OCI-LY3 (cell line): ENCODE measurements around the gene BICC1.

Experiments used
- H2AFZ ChIP-seq: fragments of 200-600, 300-600 bp; shearing (Covaris generic); 2 replicates; pipeline ENCODE4 v1.6.0; 2014; ENCODE audit warnings: antibody characterized with exemption, low read depth, low read length
- H3K27ac ChIP-seq: fragments of 200-600, 300-600 bp; sonication (generic); 2 replicates; pipeline ENCODE4 v1.5.1; 2014; ENCODE audit warnings: mild to moderate bottlenecking, low read length, moderate library complexity, mixed read lengths
- H3K27me3 ChIP-seq: fragments of 200-600, 300-600 bp; sonication (generic); 2 replicates; pipeline ENCODE4 v1.6.1; 2014; ENCODE audit warnings: low read depth, low read length, mixed read lengths
- H3K36me3 ChIP-seq: fragments of 200-600, 300-600 bp; sonication (generic); replicated peaks from 2 replicates; pipeline ENCODE3; 2014; ENCODE audit warnings: low read depth, low read length, mixed read lengths
- H3K4me1 ChIP-seq: fragments of 300-600, 200-600 bp; sonication (generic); 2 replicates; pipeline ENCODE4 v1.6.1; 2014; ENCODE audit warnings: low read length, mixed read lengths
- H3K4me2 ChIP-seq: fragments of 200-600, 300-600 bp; sonication (generic); 2 replicates; pipeline ENCODE4 v1.6.1; 2014; ENCODE audit warnings: low read length, mixed read lengths
- H3K4me3 ChIP-seq: fragments of 300-600, 200-600 bp; sonication (generic); 2 replicates; pipeline ENCODE4 v1.5.1; 2014; ENCODE audit warnings: antibody characterized with exemption, mild to moderate bottlenecking, low read length, moderate library complexity
- H3K79me2 ChIP-seq: fragments of 300-600, 200-600 bp; shearing (Covaris generic); 2 replicates; pipeline ENCODE4 v1.6.1; 2014; ENCODE audit warnings: mild to moderate bottlenecking, low read length, mixed read lengths
- H3K9ac ChIP-seq: fragments of 300-600, 200-600 bp; shearing (Covaris generic); 2 replicates; pipeline ENCODE4 v1.6.0; 2014; ENCODE audit warnings: mild to moderate bottlenecking, low read length, moderate library complexity
- H3K9me3 ChIP-seq: fragments of 200-600, 300-600 bp; shearing (Covaris generic); 2 replicates; pipeline ENCODE4 v1.6.1; 2014; ENCODE audit warnings: low read length, mixed read lengths; ENCODE audit not compliant: insufficient read depth
- H4K20me1 ChIP-seq: fragments of 200-600, 300-600 bp; sonication (generic); 2 replicates; pipeline ENCODE4 v1.6.1; 2016; ENCODE audit warnings: low read length, mixed read lengths; ENCODE audit not compliant: insufficient read depth
- EZH2phosphoT487 ChIP-seq: fragments of 200-600 bp; shearing (Covaris generic); IDR thresholded peaks from 2 replicates; pipeline ENCODE4 v1.6.1; 2018; ENCODE audit warnings: antibody characterized with exemption, mixed run types, low read depth
- TF ChIP-seq, protein P1 (sequence below): fragments of 200-600, 300-600 bp; sonication (generic); IDR thresholded peaks from 2 replicates; pipeline ENCODE4 v1.5.1; 2014; ENCODE audit warnings: antibody characterized with exemption, low read length, low read depth

The BICC1 gene

DNA sequence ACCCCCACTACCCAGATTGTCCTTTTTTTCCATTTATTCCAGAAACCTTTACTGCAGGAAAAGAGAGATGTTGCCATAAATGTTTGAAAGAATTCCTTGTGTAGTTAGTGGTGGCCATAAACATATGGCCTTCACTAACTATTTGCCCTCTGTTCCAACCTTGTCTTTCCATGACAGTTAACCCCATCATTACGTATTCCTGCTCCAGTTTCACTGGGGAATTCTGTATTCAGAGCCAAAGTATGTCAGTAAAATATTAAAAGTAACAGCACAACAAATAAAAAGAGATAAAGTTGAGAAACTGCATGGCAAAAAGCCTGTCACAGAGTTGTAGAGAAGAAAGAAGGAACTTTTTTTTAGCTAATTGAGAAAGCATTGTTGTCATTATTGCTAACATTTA, 261.3 kb downstream of the BICC1 start:
- Histone ChIP-seq H3K36me3 (no peaks in the 10 kb centered on the region), H3K79me2 (no peaks in the 10 kb centered on the region), H4K20me1 (no peaks in the 10 kb centered on the region), H3K4me2 (no peak overlapping the region), H3K9me3 (no peaks in the 10 kb centered on the region), H3K4me1 (no peaks in the 10 kb centered on the region), H3K4me3 (no peak overlapping the region), H3K9ac (no peak overlapping the region), H3K27me3 (no peaks in the 10 kb centered on the region), H3K27ac (no peak overlapping the region), H2AFZ (no peak overlapping the region)
- TF ChIP-seq EZH2phosphoT487, result no peak
- TF ChIP-seq, protein P1, sequence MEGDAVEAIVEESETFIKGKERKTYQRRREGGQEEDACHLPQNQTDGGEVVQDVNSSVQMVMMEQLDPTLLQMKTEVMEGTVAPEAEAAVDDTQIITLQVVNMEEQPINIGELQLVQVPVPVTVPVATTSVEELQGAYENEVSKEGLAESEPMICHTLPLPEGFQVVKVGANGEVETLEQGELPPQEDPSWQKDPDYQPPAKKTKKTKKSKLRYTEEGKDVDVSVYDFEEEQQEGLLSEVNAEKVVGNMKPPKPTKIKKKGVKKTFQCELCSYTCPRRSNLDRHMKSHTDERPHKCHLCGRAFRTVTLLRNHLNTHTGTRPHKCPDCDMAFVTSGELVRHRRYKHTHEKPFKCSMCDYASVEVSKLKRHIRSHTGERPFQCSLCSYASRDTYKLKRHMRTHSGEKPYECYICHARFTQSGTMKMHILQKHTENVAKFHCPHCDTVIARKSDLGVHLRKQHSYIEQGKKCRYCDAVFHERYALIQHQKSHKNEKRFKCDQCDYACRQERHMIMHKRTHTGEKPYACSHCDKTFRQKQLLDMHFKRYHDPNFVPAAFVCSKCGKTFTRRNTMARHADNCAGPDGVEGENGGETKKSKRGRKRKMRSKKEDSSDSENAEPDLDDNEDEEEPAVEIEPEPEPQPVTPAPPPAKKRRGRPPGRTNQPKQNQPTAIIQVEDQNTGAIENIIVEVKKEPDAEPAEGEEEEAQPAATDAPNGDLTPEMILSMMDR, result no peak

DNA sequence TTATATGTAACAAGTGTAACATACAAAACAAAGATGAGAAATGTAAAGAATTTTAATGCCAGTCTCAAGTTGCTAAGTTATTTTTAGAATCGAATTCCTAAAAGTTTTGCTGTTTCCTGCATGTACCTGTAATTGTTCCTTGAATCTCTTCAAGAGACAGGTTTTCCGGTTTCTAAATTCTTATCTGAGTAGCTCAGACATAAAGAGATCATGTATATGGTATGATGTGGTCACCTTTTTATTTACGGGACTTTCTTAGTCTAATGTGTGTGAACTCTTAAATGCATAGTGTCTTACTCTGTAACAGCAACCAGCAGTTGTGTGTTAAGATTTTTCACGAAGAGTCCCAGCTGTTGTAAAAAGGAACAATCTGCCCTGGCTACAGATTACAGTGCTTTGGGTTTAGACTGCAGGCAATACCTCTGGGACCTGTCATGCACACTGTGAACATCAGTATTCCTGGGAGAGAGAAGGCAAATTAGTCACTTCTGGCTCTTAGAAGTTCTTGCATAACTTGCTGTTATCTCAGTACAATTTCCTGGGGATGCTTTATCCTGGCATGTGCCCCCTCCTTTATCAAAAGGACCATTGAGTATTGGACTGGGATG, 263.4 kb downstream of the BICC1 start:
- Histone ChIP-seq H3K27ac (no peak overlapping the region), H3K4me3 (no peak overlapping the region), H3K9me3 (no peaks in the 10 kb centered on the region), H3K9ac (no peak overlapping the region), H2AFZ (no peak overlapping the region), H4K20me1 (no peaks in the 10 kb centered on the region), H3K4me1 (no peaks in the 10 kb centered on the region), H3K79me2 (no peaks in the 10 kb centered on the region), H3K4me2 (no peak overlapping the region), H3K36me3 (no peaks in the 10 kb centered on the region), H3K27me3 (no peaks in the 10 kb centered on the region)
- TF ChIP-seq, protein P1, result no peak
- no peak for TF ChIP-seq EZH2phosphoT487

DNA sequence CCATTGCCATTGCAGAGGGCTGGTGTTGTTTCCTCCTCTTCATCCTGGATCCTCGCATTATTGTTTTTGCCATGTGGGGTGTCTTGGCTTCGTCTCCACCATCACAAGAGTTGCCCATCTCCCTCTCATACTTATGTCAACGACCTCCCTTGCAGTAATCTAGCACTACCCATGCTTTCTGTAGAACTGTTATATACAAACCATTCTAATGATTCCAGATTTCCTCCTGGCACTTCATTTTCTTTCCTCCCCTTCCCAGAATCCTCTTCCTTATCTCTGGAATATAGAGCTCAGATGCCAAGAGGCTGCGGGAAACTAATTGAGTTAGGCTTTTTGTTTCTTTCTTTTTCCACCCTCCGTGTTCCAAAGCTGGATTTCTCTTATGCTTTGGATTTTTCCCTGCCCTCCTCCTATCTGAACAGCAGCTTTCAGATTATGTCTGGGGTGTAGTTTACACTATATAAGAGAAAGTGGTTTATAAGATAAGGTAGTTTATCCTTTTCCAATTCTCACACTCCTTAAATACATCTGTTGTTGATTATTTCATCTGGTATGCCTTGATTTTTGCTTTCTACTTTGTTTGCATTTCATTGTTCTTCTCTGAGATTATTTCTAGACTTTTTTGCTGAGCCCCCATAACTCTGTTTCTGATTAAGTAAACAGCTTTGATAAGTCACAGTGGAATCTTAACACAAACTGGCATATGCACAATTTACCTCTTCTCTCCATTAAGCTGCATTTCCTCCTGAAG, 264.1 kb downstream of the BICC1 start:
- H4K20me1 ChIP-seq, result no peaks in the 10 kb centered on the region
- H3K36me3 ChIP-seq, result no peaks in the 10 kb centered on the region
- no peak overlapping the region for H3K4me2 ChIP-seq
- TF ChIP-seq, protein P1, result no peak
- TF ChIP-seq EZH2phosphoT487, result no peak
- no peaks in the 10 kb centered on the region for H3K4me1 ChIP-seq
- no peaks in the 10 kb centered on the region for H3K27me3 ChIP-seq
- H3K27ac ChIP-seq, result no peak overlapping the region
- no peaks in the 10 kb centered on the region for H3K79me2 ChIP-seq
- no peak overlapping the region for H3K9ac ChIP-seq
- no peak overlapping the region for H2AFZ ChIP-seq
- H3K4me3 ChIP-seq, result no peak overlapping the region
- H3K9me3 ChIP-seq, result no peaks in the 10 kb centered on the region

DNA sequence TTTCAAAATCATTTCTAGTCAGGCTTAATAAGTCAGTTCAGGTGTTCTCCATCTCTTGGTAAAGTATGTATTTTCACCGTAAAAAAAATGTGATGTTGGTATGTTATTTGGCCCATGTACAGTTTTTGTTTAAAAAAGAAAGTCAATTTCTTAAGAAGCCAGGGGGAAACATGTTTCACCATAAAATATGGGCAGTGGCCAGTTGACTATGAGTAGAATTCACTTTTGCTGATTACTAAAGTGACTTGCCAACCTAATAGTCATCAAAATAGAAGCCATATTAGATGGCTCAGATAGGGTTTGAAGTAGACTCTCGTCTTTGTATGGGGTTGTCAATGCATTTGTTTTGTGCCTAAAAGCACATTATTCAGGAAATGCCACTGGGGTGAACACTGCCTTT, 266.3 kb downstream of the BICC1 start:
- Histone ChIP-seq H3K27me3 (no peaks in the 10 kb centered on the region), H3K79me2 (no peaks in the 10 kb centered on the region), H3K4me2 (no peak overlapping the region), H3K4me1 (no peaks in the 10 kb centered on the region), H2AFZ (no peak overlapping the region), H4K20me1 (no peaks in the 10 kb centered on the region), H3K9me3 (no peaks in the 10 kb centered on the region), H3K9ac (no peak overlapping the region), H3K36me3 (no peaks in the 10 kb centered on the region), H3K27ac (no peak overlapping the region), H3K4me3 (no peak overlapping the region)
- no peak for TF ChIP-seq EZH2phosphoT487
- TF ChIP-seq, protein P1, result no peak
